H1 (cell line): ENCODE results near the gene TNNT1. TPM values are rescaled to one million over a fixed set of nuclear protein-coding genes. Genes with fewer than 3 reads are reported as not detected.

Experiments
- CTCF ChIP-seq, 3 experiments: IDR thresholded peaks; 1 replicate in 2 of 3; 2 replicates in 1 of 3; pipeline versions ENCODE4 v1.5.1 to v1.6.1; 2011; ENCODE audit warnings: low read length in 3 of 3, mild to moderate bottlenecking in 3 of 3, inconsistent platforms in 2 of 3, low read depth in 1 of 3, moderate library complexity in 1 of 3; ENCODE audit not compliant: insufficient read depth in 1 of 3; ENCODE audit errors: control extremely low read depth in 1 of 3
- polyA plus RNA-seq, 7 experiments: library from polyadenylated mRNA; depleted of rRNA in 3 of 7; stranded (reverse) in 5 of 7; unstranded in 2 of 7; fragments of >200 nt in 5 of 7; fragments of 200-250 nt in 2 of 7; gene quantifications; 1 replicate in 5 of 7; 2 replicates in 1 of 7; 4 replicates in 1 of 7; pipeline versions ENCODE4 v1.2.1 to v1.2.3, GENCODE V29; 2011 to 2013; ENCODE audit warnings: missing spikeins in 2 of 7, mixed read lengths in 2 of 7
- total RNA-seq: library from RNA; stranded (reverse); fragmentation: NEBNext Ultra II Directional; extraction: Animal tissue kit (Norgen Biotek cat#: 25700); gene quantifications from 2 replicates; pipeline ENCODE4 v1.2.1, GENCODE V29; 2021

TNNT1 gene
- total and polyA plus RNA-seq, 2 of the 8 experiments (the other 6 are each of a cell fraction or from before 2014, with no cell fraction given): 69.6 to 107 TPM

GRCh38 chr19:55095260-55096060 is 53.5 kb downstream of the TNNT1 start (continued):
- TF ChIP-seq CTCF (IDR thresholded peaks at IDR 0.05; ENCODE audit: control extremely low read depth in 1 of 3, insufficient read depth in 1 of 3, low read depth in 1 of 3, low read length in 3 of 3): peak in 1 of 3 experiments; percentile 2; a peak in 1 of 4 replicates
